Lower leg skin (tissue), 4 donors: ENCODE measurements around the gene SIPA1. TPM values are rescaled to one million over a fixed set of nuclear protein-coding genes. Genes with fewer than 3 reads are reported as not detected.

ENCODE experiments used
- DNase-seq, 2 donors: peaks; one replicate each; pipeline ENCODE4 v3.0.0-alpha.2; 2019; ENCODE audit warnings: low spot score in 2 of 2
- H3K4me3 ChIP-seq: fragments of 200-600 bp; sonication (generic); 2 replicates; pipeline ENCODE4 v1.5.1; 2017; ENCODE audit warnings: mild to moderate bottlenecking, low read depth; ENCODE audit not compliant: poor library complexity, severe bottlenecking
- CTCF ChIP-seq, 3 donors: fragments of 450-650 bp; IDR thresholded peaks; one replicate each; pipeline ENCODE4 v1.5.1; 2016; ENCODE audit warnings: antibody characterized with exemption in 3 of 3, mild to moderate bottlenecking in 3 of 3, moderate library complexity in 2 of 3
- POLR2A ChIP-seq, 2 donors: fragments of 450-650 bp; IDR thresholded peaks; one replicate each; pipeline ENCODE4 v1.6.1; 2016 to 2017; ENCODE audit warnings: antibody characterized with exemption in 2 of 2, mild to moderate bottlenecking in 1 of 2, moderate library complexity in 1 of 2
- WGBS, 2 donors: methylation state at CpG; one replicate each; pipeline ENCODE4 v1.1.5; 2018; 5-methylcytosine and 5-hydroxymethylcytosine counted together
- intact Hi-C: fragments of 100-400 bp; cut with DNase I; formaldehyde crosslinking; loops from one replicate; pipeline ENCODE4 v1.15.0; 2023; ENCODE audit warnings: low total_unique reads
- microRNA-seq, 2 donors: library from miRNA; unstranded; fragments of <30 nt; microRNA quantifications; one replicate each; pipeline ENCODE4, GENCODE V29; 2016; ENCODE audit warnings: borderline replicate concordance in 2 of 2, borderline number of aligned reads in 1 of 2
- total RNA-seq, 4 donors: library from RNA; depleted of rRNA; stranded (reverse); fragments of >200 nt; gene quantifications; one replicate each; pipeline ENCODE4 v1.1.0, GENCODE V29; 2016

The SIPA1 gene
- total RNA-seq, 4 donors from 2014 or later: 25.3 to 34.4 (median 28.6) TPM

- 82 to 84% methylated on average over 5 of the region's 5 CpGs for WGBS, 2 donors
- H3K4me3 ChIP-seq: no peak overlapping the region
- intact Hi-C loops: no loop called here
- DNase-seq: no peak
- no peak for TF ChIP-seq POLR2A (IDR thresholded peaks at IDR 0.05)
- TF ChIP-seq CTCF (IDR thresholded peaks at IDR 0.05): no peak
Measured at GRCh38 chr11:65696802-65697552, 59.1 kb downstream of the SIPA1 start.

GRCh38 chr11:65698205-65698604, 60.3 kb downstream of the SIPA1 start:
- DNase-seq: no peak
- no peak overlapping the region for H3K4me3 ChIP-seq
- TF ChIP-seq CTCF (IDR thresholded peaks at IDR 0.05) (no peak), POLR2A (IDR thresholded peaks at IDR 0.05) (no peak)
- WGBS, 2 donors: 63 to 68% methylated on average over 8 of the region's 8 CpGs
- intact Hi-C loops: no loop called here

- WGBS, 2 donors: 74 to 88% methylated on average over 7 of the region's 7 CpGs
- DNase-seq: no peak
- no peak overlapping the region for H3K4me3 ChIP-seq
- intact Hi-C loops: no loop called here
- no peak for TF ChIP-seq POLR2A (IDR thresholded peaks at IDR 0.05)
- TF ChIP-seq CTCF (IDR thresholded peaks at IDR 0.05): no peak
Measured at GRCh38 chr11:65699306-65699705, 61.4 kb downstream of the SIPA1 start.

GRCh38 chr11:65700399-65700798, 62.5 kb downstream of the SIPA1 start:
- WGBS, 2 donors: 78 to 80% methylated on average over 3 of the region's 3 CpGs
- H3K4me3 ChIP-seq: no peak overlapping the region
- intact Hi-C loops: loop anchor here (10.0 kb wide), 1 partner anchor 284 kb away; no protein-coding TSS in a partner anchor
- no peak for TF ChIP-seq POLR2A (IDR thresholded peaks at IDR 0.05)
- no peak for TF ChIP-seq CTCF (IDR thresholded peaks at IDR 0.05)
- DNase-seq: no peak

Small RNAs within 50 kb of the gene (microRNA-seq; reads per million reads assigned to microRNA genes)
- 0 reads per million in 2 donors for gene MIR4489
- gene MIR4690: 0 reads per million in 2 donors

Other genes starting within 250 kb of the SIPA1 start
- gene NEAT1, start 215.3 kb upstream of the SIPA1 start, total RNA-seq: 100 to 1,000 TPM; 147 to 645 (median 301) TPM
- over 10,000 TPM in 1 of 4 donors, 1,000 to 10,000 TPM in 3; 5,806 to 14,299 (median 7,416) TPM for gene MALAT1, start 139.1 kb upstream of the SIPA1 start, total RNA-seq
- gene SCYL1, start 113.0 kb upstream of the SIPA1 start, total RNA-seq: 100 to 1,000 TPM in 1 of 4 donors, 10 to 100 TPM in 3; 73.1 to 103 (median 89.5) TPM
- 100 to 1,000 TPM in 2 of 4 donors, 10 to 100 TPM in 2; 71.9 to 113 (median 100) TPM for gene LTBP3, start 79.7 kb upstream of the SIPA1 start, total RNA-seq
- gene ZNRD2, start 67.6 kb upstream of the SIPA1 start, total RNA-seq: 10 to 100 TPM; 41.9 to 62.9 (median 50.6) TPM
- 10 to 100 TPM; 57.8 to 73.3 (median 61.2) TPM for gene FAM89B, start 65.6 kb upstream of the SIPA1 start, total RNA-seq
- gene EHBP1L1, start 62.0 kb upstream of the SIPA1 start, total RNA-seq: 10 to 100 TPM; 40.5 to 71.0 (median 57.3) TPM
- gene KCNK7, start 42.3 kb upstream of the SIPA1 start, total RNA-seq: 100 to 1,000 TPM; 168 to 197 (median 184) TPM
- gene MAP3K11, start 23.9 kb upstream of the SIPA1 start, total RNA-seq: 10 to 100 TPM; 31.6 to 40.0 (median 39.1) TPM
- 10 to 100 TPM; 24.1 to 44.1 (median 34.4) TPM for gene PCNX3, start 22.3 kb upstream of the SIPA1 start, total RNA-seq
- 10 to 100 TPM; 61.9 to 73.5 (median 67.5) TPM for gene RELA, start 24.8 kb downstream of the SIPA1 start, total RNA-seq
- 10 to 100 TPM; 68.9 to 96.0 (median 85.7) TPM for gene KAT5, start 74.2 kb downstream of the SIPA1 start, total RNA-seq
- gene RNASEH2C, start 82.7 kb downstream of the SIPA1 start, total RNA-seq: 10 to 100 TPM; 29.7 to 73.7 (median 57.4) TPM
- 10 to 100 TPM; 32.2 to 44.3 (median 39.7) TPM for gene AP5B1, start 142.9 kb downstream of the SIPA1 start, total RNA-seq
- 100 to 1,000 TPM in 2 of 4 donors, 10 to 100 TPM in 2; 74.8 to 159 (median 105) TPM for gene OVOL1, start 149.0 kb downstream of the SIPA1 start, total RNA-seq
- gene SNX32, start 195.9 kb downstream of the SIPA1 start, total RNA-seq: under 1 TPM; 0.21 to 0.99 (median 0.67) TPM
- gene CFL1, start 220.1 kb downstream of the SIPA1 start, total RNA-seq: 100 to 1,000 TPM; 417 to 706 (median 504) TPM
- gene MUS81, start 222.3 kb downstream of the SIPA1 start, total RNA-seq: 10 to 100 TPM; 29.3 to 38.1 (median 37.1) TPM
- gene EFEMP2, start 234.7 kb downstream of the SIPA1 start, total RNA-seq: 10 to 100 TPM; 12.0 to 29.8 (median 16.3) TPM
- gene CTSW, start 241.7 kb downstream of the SIPA1 start, total RNA-seq: under 1 TPM in 3 of 4 donors, not detected in 1; 0.29 to 0.55 (median 0.29) TPM